Psoas muscle (tissue), 8 donors: ENCODE data around the gene CCDC69. TPM values are rescaled to one million over a fixed set of nuclear protein-coding genes. Genes with fewer than 3 reads are reported as not detected.
"Not testable (repeated sequence)": the region's sequence is repeated elsewhere in the genome, so short reads cannot be mapped to it uniquely, and the experiment has no call there.

Experiments
- ATAC-seq, 4 donors: fragments of 200-7000 bp; cut with Tn5 transposase; one replicate each; pipeline ENCODE4 v1.9.1; 2020; ENCODE audit warnings: moderate library complexity in 3 of 4, mild to moderate bottlenecking in 2 of 4
- DNase-seq, 2 donors: peaks; one replicate each; pipeline ENCODE4 v3.0.0-alpha.2; 2020
- H3K27ac ChIP-seq: fragments of 200-600 bp; one replicate; pipeline ENCODE4 v1.8.0; 2022
- H3K27me3 ChIP-seq, 3 donors: fragments of 200-600 bp in 1 of 3; one replicate each; pipeline versions ENCODE4 v1.6.1 to v1.8.0; 2013 to 2022; ENCODE audit warnings: low read length in 2 of 3, mild to moderate bottlenecking in 2 of 3, moderate library complexity in 1 of 3; ENCODE audit not compliant: insufficient read depth in 3 of 3
- H3K36me3 ChIP-seq, 2 donors: fragments of 200-600 bp in 1 of 2; one replicate each; pipeline versions ENCODE4 v1.6.1 to v1.8.0; 2013 to 2022; ENCODE audit warnings: low read depth in 1 of 2, mild to moderate bottlenecking in 1 of 2, moderate library complexity in 1 of 2; ENCODE audit not compliant: insufficient read depth in 1 of 2
- H3K4me1 ChIP-seq: fragments of 200-600 bp; one replicate; pipeline ENCODE4 v1.8.0; 2022
- H3K4me3 ChIP-seq: fragments of 200-600 bp; one replicate; pipeline ENCODE4 v1.8.0; 2022; ENCODE audit warnings: mild to moderate bottlenecking
- H3K9me3 ChIP-seq: fragments of 200-600 bp; one replicate; pipeline ENCODE4 v1.8.0; 2022
- WGBS, 3 donors: extraction: QIAGEN DNeasy Blood & Tissue Kit; methylation state at CpG; one replicate each; pipeline versions ENCODE4 v1.1.6 to v1.1.7; 2013; 5-methylcytosine and 5-hydroxymethylcytosine counted together
- intact Hi-C, 2 donors: fragments of 100-400 bp; cut with DNase I; formaldehyde crosslinking; loops; one replicate each; pipeline versions ENCODE4 v1.11.0 to v1.14.2; 2022
- polyA plus RNA-seq, 3 donors: library from polyadenylated mRNA; stranded (reverse); fragments of 200-250 nt; gene quantifications; one replicate each; pipeline ENCODE4 v1.2.3, GENCODE V29; 2013
- total RNA-seq, 4 donors: library from RNA; stranded (reverse); fragmentation: NEBNext Ultra II Directional in 2 of 4; extraction: Animal tissue kit (Norgen Biotek cat#: 25700) in 2 of 4; gene quantifications; one replicate each; pipeline versions ENCODE4 v1.2.1 to v1.2.4, GENCODE V29; 2021 to 2023
- TF ChIP-seq, protein P1 (sequence below): fragments of 200-600 bp; IDR thresholded peaks from one replicate; pipeline ENCODE4 v1.8.0; 2022; ENCODE audit warnings: antibody characterized with exemption
- donor health status: healthy with polysubstance abuse.
- donor health status: DM: no; HTN: no; CAD: no; lungs with moderate emphysema.
- donor health status: Bipolar disorder and iron deficiency.
- donor health status: healthy.
- donor health status: DM: yes; HTN: yes; CAD: no.
- donor health status: DM: no; HTN: no; CAD: no.
- donor health status: DM: no; HTN: no; CAD: no.
- donor health status: DM: yes; HTN: yes; CAD: no.

The CCDC69 gene
- total and polyA plus RNA-seq, 7 donors: 27.0 to 180 (median 65.9) TPM

DNA sequence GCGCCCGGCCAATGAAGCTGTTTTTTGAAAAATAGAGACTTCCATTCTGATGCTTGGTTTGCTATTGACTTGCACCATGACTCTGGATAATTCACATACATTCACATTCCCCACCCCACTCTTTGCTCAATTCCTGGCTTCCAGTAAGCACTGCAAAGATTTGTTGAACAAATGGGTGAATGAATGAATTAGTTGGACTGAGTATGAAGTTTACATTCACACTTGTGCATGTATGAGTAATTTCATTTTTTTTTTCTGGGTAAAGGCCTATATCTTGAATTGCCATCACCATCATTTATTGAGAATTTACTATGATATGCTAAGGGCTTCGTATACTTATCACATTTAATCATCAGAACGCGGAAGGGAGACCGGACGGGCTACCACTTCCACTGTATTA, 13.8 kb upstream of the CCDC69 start:
- intact Hi-C loops: loop anchor here in 1 of 2 donors (2.0 kb wide), 1 partner anchor 113 kb away; no protein-coding TSS in a partner anchor
- Histone ChIP-seq H3K27me3 (no peaks in the 10 kb centered on the region), H3K36me3 (no peaks in the 10 kb centered on the region), H3K4me3 (peak overlapping the region; percentile 59), H3K4me1 (peaks cover 25% of the 10 kb centered on the region), H3K9me3 (no peaks in the 10 kb centered on the region), H3K27ac (peak overlapping the region; percentile 87)
- TF ChIP-seq, protein P1, sequence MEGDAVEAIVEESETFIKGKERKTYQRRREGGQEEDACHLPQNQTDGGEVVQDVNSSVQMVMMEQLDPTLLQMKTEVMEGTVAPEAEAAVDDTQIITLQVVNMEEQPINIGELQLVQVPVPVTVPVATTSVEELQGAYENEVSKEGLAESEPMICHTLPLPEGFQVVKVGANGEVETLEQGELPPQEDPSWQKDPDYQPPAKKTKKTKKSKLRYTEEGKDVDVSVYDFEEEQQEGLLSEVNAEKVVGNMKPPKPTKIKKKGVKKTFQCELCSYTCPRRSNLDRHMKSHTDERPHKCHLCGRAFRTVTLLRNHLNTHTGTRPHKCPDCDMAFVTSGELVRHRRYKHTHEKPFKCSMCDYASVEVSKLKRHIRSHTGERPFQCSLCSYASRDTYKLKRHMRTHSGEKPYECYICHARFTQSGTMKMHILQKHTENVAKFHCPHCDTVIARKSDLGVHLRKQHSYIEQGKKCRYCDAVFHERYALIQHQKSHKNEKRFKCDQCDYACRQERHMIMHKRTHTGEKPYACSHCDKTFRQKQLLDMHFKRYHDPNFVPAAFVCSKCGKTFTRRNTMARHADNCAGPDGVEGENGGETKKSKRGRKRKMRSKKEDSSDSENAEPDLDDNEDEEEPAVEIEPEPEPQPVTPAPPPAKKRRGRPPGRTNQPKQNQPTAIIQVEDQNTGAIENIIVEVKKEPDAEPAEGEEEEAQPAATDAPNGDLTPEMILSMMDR: no peak
- DNase-seq (no peak), ATAC-seq (no peak)
- 69 to 83% (median 73%) methylated on average over 7 of the region's 7 CpGs for WGBS, 3 donors

- Histone ChIP-seq H3K4me3 (no peak overlapping the region), H3K27me3 (no peaks in the 10 kb centered on the region), H3K9me3 (no peaks in the 10 kb centered on the region), H3K27ac (peak overlapping the region; percentile 87), H3K4me1 (peaks cover 25% of the 10 kb centered on the region), H3K36me3 (no peaks in the 10 kb centered on the region)
- TF ChIP-seq, protein P1: no peak
- DNase-seq (no peak), ATAC-seq (peak in 3 of 4 donors; percentile 24 to 53 (median 52))
- 32 to 37% (median 36%) methylated on average over 1 of the region's 1 CpG for WGBS, 3 donors
- intact Hi-C loops: no loop called here
Observed at GRCh38 chr5:151236888-151237287, 13.0 kb upstream of the CCDC69 start.

- H3K4me3 ChIP-seq: peak overlapping the region; percentile 7
- H3K27ac ChIP-seq: peak overlapping the region; percentile 73
- H3K9me3 ChIP-seq, H3K27me3 ChIP-seq, intact Hi-C loops, H3K36me3 ChIP-seq, ATAC-seq, DNase-seq: not testable (repeated sequence)
- H3K4me1 ChIP-seq: peaks cover 25% of the 10 kb centered on the region
- 88 to 97% (median 90%) methylated on average over 6 of the region's 6 CpGs for WGBS, 3 donors
Observed at GRCh38 chr5:151235239-151235571, 11.3 kb upstream of the CCDC69 start.

GRCh38 chr5:151234476-151235238, 10.8 kb upstream of the CCDC69 start:
- Histone ChIP-seq H3K27me3 (no peaks in the 10 kb centered on the region), H3K36me3 (no peaks in the 10 kb centered on the region), H3K4me3 (peak overlapping the region; percentile 7), H3K27ac (peak overlapping the region; percentile 73), H3K4me1 (peaks cover 25% of the 10 kb centered on the region), H3K9me3 (no peaks in the 10 kb centered on the region)
- ATAC-seq: peak; percentile 49 to 75 (median 62)
- 15 to 23% (median 16%) methylated on average over 17 of the region's 17 CpGs for WGBS, 3 donors
- DNase-seq: peak; percentile 76 to 88
- TF ChIP-seq, protein P1: no peak
- intact Hi-C loops: no loop called here

- no peak overlapping the region for H3K27ac ChIP-seq
- WGBS, 3 donors: 54 to 84% (median 62%) methylated on average over 8 of the region's 8 CpGs
- ATAC-seq (no peak), DNase-seq (no peak)
- no peaks in the 10 kb centered on the region for H3K9me3 ChIP-seq
- no peak overlapping the region for H3K4me3 ChIP-seq
- H3K36me3 ChIP-seq: no peaks in the 10 kb centered on the region
- TF ChIP-seq, protein P1: no peak
- H3K4me1 ChIP-seq: peaks cover 25% of the 10 kb centered on the region
- no peaks in the 10 kb centered on the region for H3K27me3 ChIP-seq
- intact Hi-C loops: no loop called here
Observed at GRCh38 chr5:151233616-151234085, 9.8 kb upstream of the CCDC69 start.
